NT2/D1 (cell line): Measurements from ENCODE around the gene MAP3K6.

Experiments
- SUZ12 ChIP-seq: IDR thresholded peaks from 2 replicates; pipeline ENCODE4 v1.6.1; 2011; ENCODE audit not compliant: insufficient read length, insufficient read depth; ENCODE audit errors: extremely low read depth
- YY1 ChIP-seq: IDR thresholded peaks from 2 replicates; pipeline ENCODE4 v1.6.1; 2011; ENCODE audit not compliant: insufficient read length, insufficient read depth
- ZNF274 ChIP-seq: IDR thresholded peaks from 2 replicates; pipeline ENCODE4 v1.6.1; 2011; ENCODE audit warnings: mild to moderate bottlenecking, low read depth, low read length

DNA sequence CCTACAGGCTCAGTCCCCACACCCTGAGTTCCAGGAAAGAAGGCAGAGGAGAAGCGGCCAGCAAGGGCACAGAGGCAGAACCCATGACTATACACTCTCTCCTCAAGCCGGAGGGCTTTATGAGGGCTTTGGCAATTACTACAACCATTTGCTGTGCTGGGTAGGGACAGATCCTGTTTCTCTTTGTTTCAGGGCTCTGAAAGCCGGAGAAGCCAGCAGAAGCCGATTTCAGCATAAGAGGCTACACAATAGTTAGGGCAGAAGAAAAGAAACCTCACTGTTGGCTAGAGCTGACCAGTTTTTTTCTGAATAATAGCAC lies 39.6 kb upstream of the MAP3K6 start:
- TF ChIP-seq YY1 = no peak
- no peak for TF ChIP-seq ZNF274
- no peak for TF ChIP-seq SUZ12
